ENCODE measurements around the gene FAR1.
A peak's percentile ranks its signal among the peaks of the same experiment; 100 is the strongest.
"Not testable (repeated sequence)": the region's sequence is repeated elsewhere in the genome, so short reads cannot be mapped to it uniquely, and the experiment has no call there.

The FAR1 gene, protein sequence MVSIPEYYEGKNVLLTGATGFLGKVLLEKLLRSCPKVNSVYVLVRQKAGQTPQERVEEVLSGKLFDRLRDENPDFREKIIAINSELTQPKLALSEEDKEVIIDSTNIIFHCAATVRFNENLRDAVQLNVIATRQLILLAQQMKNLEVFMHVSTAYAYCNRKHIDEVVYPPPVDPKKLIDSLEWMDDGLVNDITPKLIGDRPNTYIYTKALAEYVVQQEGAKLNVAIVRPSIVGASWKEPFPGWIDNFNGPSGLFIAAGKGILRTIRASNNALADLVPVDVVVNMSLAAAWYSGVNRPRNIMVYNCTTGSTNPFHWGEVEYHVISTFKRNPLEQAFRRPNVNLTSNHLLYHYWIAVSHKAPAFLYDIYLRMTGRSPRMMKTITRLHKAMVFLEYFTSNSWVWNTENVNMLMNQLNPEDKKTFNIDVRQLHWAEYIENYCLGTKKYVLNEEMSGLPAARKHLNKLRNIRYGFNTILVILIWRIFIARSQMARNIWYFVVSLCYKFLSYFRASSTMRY

DNA sequence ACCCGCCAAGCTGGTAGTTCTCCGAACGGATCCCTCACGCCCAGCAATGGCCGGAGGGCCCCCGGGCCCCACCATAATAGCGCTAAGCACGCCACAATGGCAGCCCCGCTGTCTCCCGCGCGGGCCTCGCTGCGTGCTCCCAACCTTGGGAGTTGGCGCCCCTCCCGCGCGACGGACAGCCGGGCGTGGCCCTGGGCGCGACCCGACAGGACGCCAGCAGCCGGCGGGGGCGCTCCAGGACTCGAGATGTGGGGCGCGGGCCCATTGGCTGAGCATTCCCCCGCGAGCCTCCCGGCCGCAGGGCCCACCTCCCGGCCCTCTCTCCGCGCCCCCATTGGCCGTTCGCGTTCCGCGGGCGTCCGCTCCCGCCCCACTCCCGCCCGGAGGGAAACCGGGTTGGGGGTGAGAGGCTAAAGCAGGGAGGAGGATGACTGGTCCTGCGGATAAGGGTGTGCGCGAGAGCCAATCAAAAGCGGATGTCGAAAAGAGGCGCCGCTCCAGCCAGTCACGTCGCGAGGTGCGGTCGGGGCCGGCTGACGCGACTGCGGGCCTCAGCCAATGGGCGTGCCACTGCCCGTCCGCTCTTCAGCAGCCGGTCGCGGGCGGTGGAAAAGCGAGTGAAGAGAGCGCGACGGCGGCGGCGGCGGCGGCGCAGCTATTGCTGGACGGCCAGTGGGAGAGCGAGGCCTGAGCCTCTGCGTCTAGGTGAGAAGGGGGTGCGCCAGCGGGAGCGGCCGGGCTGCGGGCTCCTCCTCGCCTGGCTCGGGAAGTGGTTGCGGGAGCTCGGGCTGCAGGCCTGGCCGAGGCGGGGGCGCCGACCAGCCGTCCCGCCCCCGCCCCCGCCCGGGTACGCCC, at the start of gene FAR1:
Gene FAR1 (plus strand): TSS at position 567 of the 855 bp plus-strand sequence. CDS start 26,098 bp downstream, outside the sequence.
- Histone ChIP-seq H3K27ac (ENCODE audit: low read length) (no peak within 1 kb of the TSS), H3K4me3 (ENCODE audit: low read length) (peak within 1 kb of the TSS; percentile 99), H3K36me3 (ENCODE audit: insufficient read depth, low read depth, low read length) (no peaks in the 10 kb centered on the region)

DNA sequence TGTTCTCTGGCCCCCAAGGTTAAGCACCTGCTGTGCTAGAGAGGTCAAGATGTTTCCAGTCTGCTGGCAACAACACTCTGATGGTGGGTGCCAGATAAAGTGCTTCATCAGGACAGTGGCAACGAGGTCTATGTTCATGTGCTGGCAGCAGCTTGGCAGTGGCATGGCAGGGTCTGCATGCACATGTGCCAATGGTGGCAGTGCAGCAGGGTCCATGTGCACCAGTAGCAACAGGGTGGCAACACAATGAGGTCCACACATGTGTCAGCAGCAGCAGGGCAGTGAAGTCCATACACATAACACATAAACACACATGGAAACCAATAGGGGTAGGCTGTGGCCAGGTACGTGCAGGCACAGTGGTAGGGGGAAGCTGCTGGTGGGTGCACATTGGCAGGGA, 48.4 kb upstream of the FAR1 start:
- Histone ChIP-seq H3K4me3 (ENCODE audit: low read length) (no peak overlapping the region), H3K4me1 (ENCODE audit: insufficient read depth, low read length) (no peaks in the 10 kb centered on the region), H3K9me3 (ENCODE audit: insufficient read depth, low read depth, low read length) (peaks cover 13% of the 10 kb centered on the region), H3K9ac (ENCODE audit: low read depth, low read length) (no peak overlapping the region), H3K27ac (ENCODE audit: low read length) (no peak overlapping the region), H3K27me3 (ENCODE audit: insufficient read depth, low read length) (no peaks in the 10 kb centered on the region), H3K36me3 (ENCODE audit: insufficient read depth, low read depth, low read length) (no peaks in the 10 kb centered on the region)

More for the DNA sequence above, at the start of gene FAR1:
- peak within 1 kb of the TSS; percentile 86 for H3K9ac ChIP-seq (ENCODE audit: low read depth, low read length)
- peaks cover 8% of the 10 kb centered on the region; the same call in 1 of the 2 replicates for H3K27me3 ChIP-seq (ENCODE audit: insufficient read depth, low read length)
- H3K9me3 ChIP-seq (ENCODE audit: insufficient read depth, low read depth, low read length): no peaks in the 10 kb centered on the region
- H3K4me1 ChIP-seq (ENCODE audit: insufficient read depth, low read length): peaks cover 11% of the 10 kb centered on the region

DNA sequence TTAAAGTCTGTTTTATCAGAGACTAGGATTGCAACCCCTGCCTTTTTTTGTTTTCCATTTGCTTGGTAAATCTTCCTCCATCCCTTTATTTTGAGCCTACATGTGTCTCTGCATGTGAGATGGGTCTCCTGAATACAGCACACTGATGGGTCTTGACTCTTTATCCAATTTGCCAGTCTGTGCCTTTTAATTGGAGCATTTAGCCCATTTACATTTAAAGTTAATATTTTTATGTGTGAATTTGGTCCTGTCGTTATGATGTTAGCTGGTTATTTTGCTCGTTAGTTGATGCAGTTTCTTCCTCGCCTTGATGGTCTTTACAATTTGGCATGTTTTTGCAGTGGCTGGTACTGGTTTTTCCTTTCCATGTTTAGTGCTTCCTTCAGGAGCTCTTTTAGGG, 41.6 kb upstream of the FAR1 start:
- H3K27me3 ChIP-seq (ENCODE audit: insufficient read depth, low read length); H3K4me3 ChIP-seq (ENCODE audit: low read length): not testable (repeated sequence)

DNA sequence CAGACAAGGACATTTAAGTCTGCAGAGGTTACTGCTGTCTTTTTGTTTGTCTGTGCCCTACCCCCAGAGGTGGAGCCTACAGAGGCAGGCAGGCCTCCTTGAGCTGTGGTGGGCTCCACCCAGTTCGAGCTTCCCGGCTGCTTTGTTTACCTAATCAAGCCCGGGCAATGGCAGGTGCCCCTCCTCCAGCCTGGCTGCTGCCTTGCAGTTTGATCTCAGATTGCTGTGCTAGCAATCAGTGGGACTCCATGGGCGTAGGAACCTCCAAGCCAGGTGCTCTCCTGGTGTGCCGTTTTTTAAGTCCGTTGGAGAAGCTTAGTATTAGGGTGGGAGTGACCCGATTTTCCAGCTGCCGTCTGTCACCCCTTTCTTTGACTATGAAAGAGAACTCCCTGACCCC, 39.8 kb upstream of the FAR1 start:
- H3K27me3 ChIP-seq (ENCODE audit: insufficient read depth, low read length); H3K9me3 ChIP-seq (ENCODE audit: insufficient read depth, low read depth, low read length); H3K27ac ChIP-seq (ENCODE audit: low read length); H3K36me3 ChIP-seq (ENCODE audit: insufficient read depth, low read depth, low read length); H3K9ac ChIP-seq (ENCODE audit: low read depth, low read length); H3K4me1 ChIP-seq (ENCODE audit: insufficient read depth, low read length); H3K4me3 ChIP-seq (ENCODE audit: low read length): not testable (repeated sequence)

More for the DNA sequence above, 41.6 kb upstream of the FAR1 start:
- not testable (repeated sequence) for H3K4me1 ChIP-seq (ENCODE audit: insufficient read depth, low read length); H3K9me3 ChIP-seq (ENCODE audit: insufficient read depth, low read depth, low read length); H3K36me3 ChIP-seq (ENCODE audit: insufficient read depth, low read depth, low read length); H3K27ac ChIP-seq (ENCODE audit: low read length); H3K9ac ChIP-seq (ENCODE audit: low read depth, low read length)

DNA sequence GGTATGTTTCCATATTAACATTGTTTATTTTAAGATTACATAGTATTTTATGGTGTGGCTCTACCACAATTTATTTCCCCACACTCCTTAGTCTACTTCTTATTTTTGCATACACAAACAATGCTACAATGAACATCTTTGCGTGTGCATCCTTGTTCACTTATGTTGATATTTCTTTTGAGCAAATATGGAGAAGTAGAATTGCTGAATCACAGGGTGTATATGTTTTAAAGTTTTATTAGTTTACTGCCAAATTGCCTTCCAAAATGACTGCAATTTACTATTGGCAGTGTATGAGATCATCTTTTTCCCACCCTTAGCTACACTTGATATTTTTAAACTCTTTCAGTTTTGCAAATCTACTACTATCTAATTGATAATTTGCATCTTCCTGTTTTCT, 38.7 kb upstream of the FAR1 start:
- no peaks in the 10 kb centered on the region for H3K27me3 ChIP-seq (ENCODE audit: insufficient read depth, low read length)

DNA sequence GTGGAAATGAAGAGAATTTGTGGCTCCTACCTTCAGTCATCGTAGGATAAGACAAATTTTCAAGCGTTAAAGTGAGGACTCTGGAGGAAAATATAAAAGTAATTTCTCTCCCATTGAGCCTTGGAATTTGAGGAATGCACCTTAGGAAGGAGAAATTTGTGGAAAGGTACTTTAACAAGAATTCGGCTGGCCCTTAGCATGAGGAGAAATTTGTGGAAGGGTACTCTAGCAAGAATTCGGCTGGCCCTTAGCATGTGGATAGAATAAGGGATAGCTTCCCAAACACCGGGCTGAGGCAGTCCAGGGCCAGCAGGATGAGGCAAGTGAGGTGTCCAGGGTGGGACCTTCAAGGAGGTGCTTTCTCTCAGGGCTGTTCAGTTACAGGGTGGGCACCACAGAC, 33.2 kb upstream of the FAR1 start:
- no peaks in the 10 kb centered on the region for H3K4me1 ChIP-seq (ENCODE audit: insufficient read depth, low read length)
- H3K9me3 ChIP-seq (ENCODE audit: insufficient read depth, low read depth, low read length): peaks cover 5% of the 10 kb centered on the region
- H3K36me3 ChIP-seq (ENCODE audit: insufficient read depth, low read depth, low read length): no peaks in the 10 kb centered on the region
- H3K4me3 ChIP-seq (ENCODE audit: low read length): no peak overlapping the region
- H3K27ac ChIP-seq (ENCODE audit: low read length): no peak overlapping the region
- H3K27me3 ChIP-seq (ENCODE audit: insufficient read depth, low read length): no peaks in the 10 kb centered on the region
- H3K9ac ChIP-seq (ENCODE audit: low read depth, low read length): no peak overlapping the region

More for the DNA sequence above, 38.7 kb upstream of the FAR1 start:
- Histone ChIP-seq H3K4me3 (ENCODE audit: low read length) (no peak overlapping the region), H3K9me3 (ENCODE audit: insufficient read depth, low read depth, low read length) (peaks cover 9% of the 10 kb centered on the region), H3K36me3 (ENCODE audit: insufficient read depth, low read depth, low read length) (no peaks in the 10 kb centered on the region), H3K4me1 (ENCODE audit: insufficient read depth, low read length) (no peaks in the 10 kb centered on the region), H3K9ac (ENCODE audit: low read depth, low read length) (no peak overlapping the region), H3K27ac (ENCODE audit: low read length) (no peak overlapping the region)

DNA sequence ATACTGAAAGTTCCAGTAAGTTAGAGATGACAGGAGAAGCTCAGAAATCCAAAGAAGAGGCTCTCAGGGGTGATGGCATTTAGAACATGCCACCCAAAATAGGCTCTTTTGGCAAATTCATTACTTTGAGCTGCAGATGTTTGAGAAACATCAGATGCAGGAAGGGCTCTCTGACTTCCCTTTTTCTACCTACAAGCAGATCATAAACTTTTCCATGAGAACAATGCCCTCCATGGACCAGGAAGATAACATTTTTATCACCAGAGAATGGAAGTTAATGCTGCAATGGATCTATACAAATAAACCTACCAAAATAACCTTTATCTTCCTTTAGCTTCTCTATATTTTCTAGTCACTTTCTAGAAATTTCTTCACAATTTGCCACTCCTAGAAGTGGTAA, 32.7 kb upstream of the FAR1 start:
- Histone ChIP-seq H3K9ac (ENCODE audit: low read depth, low read length) (no peak overlapping the region), H3K4me1 (ENCODE audit: insufficient read depth, low read length) (no peaks in the 10 kb centered on the region), H3K27me3 (ENCODE audit: insufficient read depth, low read length) (no peaks in the 10 kb centered on the region), H3K4me3 (ENCODE audit: low read length) (no peak overlapping the region), H3K27ac (ENCODE audit: low read length) (no peak overlapping the region), H3K9me3 (ENCODE audit: insufficient read depth, low read depth, low read length) (peaks cover 2% of the 10 kb centered on the region), H3K36me3 (ENCODE audit: insufficient read depth, low read depth, low read length) (no peaks in the 10 kb centered on the region)

DNA sequence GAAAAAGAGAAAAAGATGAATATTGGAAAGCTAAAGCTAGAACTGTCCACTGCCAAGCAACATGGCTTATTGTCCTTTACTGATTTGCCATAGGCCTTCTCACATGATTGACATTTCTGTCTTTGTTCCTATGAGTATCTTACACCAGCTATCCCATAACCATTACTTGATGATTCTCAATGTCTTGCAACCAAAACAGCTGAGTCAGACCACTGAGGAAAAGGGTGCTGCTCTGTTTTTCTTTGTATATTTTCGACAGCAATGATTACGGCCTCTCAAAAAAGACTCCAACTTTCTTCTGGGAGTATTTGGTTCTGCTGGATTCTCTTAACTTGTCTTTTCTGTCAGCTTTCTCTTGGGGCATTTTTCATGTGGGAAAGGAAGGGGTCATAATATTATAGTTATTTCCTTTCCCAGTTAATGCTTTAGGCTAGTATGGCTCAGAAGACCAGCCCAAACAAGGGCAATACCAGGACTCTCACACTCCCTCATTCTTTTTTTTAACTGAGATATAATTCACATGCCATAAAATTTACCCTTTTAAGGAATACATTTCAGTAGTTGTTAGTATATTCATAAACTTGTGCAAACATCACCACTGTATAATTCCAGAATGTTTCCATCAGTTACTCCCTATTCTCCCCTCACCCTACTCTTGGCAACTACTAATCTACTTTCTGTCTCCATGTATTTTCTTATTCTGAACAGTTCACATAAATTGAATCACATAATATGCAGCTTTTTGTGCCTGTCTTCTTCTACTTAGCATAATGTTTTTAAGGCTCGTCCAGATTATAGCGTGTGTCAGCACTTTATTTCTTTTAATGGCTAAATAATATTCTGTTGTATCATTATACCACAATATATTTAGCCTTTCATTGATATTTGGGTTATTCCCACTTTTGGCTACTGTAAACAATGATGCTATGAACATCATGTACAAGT, 31.1 kb upstream of the FAR1 start:
- Histone ChIP-seq H3K9me3 (ENCODE audit: insufficient read depth, low read depth, low read length) (no peaks in the 10 kb centered on the region), H3K4me1 (ENCODE audit: insufficient read depth, low read length) (no peaks in the 10 kb centered on the region), H3K27me3 (ENCODE audit: insufficient read depth, low read length) (no peaks in the 10 kb centered on the region), H3K9ac (ENCODE audit: low read depth, low read length) (no peak overlapping the region), H3K27ac (ENCODE audit: low read length) (no peak overlapping the region), H3K36me3 (ENCODE audit: insufficient read depth, low read depth, low read length) (no peaks in the 10 kb centered on the region), H3K4me3 (ENCODE audit: low read length) (no peak overlapping the region)

DNA sequence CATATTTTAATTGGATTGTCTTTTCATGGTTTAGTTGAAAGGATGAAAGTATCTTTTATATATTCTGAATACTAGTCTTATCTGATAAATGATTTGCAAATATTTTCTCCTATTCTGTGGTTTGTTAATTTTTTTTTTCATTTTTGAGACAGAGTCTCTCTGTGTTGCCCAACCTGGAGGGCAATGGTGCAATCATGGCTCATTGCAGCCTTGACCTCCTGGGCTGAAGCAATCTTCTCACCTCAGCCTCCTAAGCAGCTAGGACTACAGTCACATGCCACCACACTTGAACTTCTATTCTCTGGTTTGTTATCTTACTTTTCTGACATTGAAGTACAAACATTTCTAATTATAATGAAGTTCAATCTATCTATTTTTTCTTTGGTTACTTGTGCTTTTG, 30.0 kb upstream of the FAR1 start:
- no peaks in the 10 kb centered on the region for H3K9me3 ChIP-seq (ENCODE audit: insufficient read depth, low read depth, low read length)
- no peak overlapping the region for H3K9ac ChIP-seq (ENCODE audit: low read depth, low read length)
- no peak overlapping the region for H3K4me3 ChIP-seq (ENCODE audit: low read length)
- no peaks in the 10 kb centered on the region for H3K27me3 ChIP-seq (ENCODE audit: insufficient read depth, low read length)
- H3K4me1 ChIP-seq (ENCODE audit: insufficient read depth, low read length): no peaks in the 10 kb centered on the region
- H3K36me3 ChIP-seq (ENCODE audit: insufficient read depth, low read depth, low read length): no peaks in the 10 kb centered on the region
- H3K27ac ChIP-seq (ENCODE audit: low read length): no peak overlapping the region

DNA sequence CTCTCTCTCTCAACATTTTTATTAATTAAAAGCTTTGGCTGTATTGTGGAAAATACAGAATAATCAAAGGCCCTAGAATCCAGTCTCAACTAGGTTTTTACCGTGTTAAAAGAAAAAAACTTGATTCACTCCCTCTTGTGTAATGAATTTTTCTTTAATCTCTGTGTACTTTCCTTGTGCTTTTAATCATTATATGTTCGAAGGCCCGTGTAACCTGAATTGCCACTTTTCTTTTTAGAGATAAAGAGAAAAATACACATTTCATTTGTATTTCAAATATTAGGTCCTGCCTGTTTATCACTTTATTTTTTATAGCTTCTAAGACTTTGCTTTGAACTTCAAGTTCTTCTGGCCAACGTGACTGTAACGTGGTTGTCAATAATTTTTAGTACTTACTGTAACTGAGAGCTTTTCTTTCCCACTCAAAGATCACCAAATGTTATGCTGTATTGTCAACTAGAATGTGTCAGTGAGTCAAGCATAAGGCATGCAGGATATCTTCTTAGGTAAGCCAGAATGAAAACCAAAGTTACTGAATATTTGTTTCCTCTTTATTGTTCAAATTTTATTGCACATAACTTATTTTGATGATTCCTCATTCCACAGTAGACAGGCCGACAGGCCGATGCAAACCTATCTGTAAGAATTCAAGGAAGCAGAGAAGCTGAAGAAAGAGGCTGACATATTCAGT, 23.3 kb upstream of the FAR1 start:
- H3K27ac ChIP-seq (ENCODE audit: low read length): no peak overlapping the region
- H3K27me3 ChIP-seq (ENCODE audit: insufficient read depth, low read length): no peaks in the 10 kb centered on the region
- H3K4me3 ChIP-seq (ENCODE audit: low read length): no peak overlapping the region
- no peak overlapping the region for H3K9ac ChIP-seq (ENCODE audit: low read depth, low read length)
- H3K9me3 ChIP-seq (ENCODE audit: insufficient read depth, low read depth, low read length): no peaks in the 10 kb centered on the region
- H3K36me3 ChIP-seq (ENCODE audit: insufficient read depth, low read depth, low read length): no peaks in the 10 kb centered on the region
- H3K4me1 ChIP-seq (ENCODE audit: insufficient read depth, low read length): no peaks in the 10 kb centered on the region

DNA sequence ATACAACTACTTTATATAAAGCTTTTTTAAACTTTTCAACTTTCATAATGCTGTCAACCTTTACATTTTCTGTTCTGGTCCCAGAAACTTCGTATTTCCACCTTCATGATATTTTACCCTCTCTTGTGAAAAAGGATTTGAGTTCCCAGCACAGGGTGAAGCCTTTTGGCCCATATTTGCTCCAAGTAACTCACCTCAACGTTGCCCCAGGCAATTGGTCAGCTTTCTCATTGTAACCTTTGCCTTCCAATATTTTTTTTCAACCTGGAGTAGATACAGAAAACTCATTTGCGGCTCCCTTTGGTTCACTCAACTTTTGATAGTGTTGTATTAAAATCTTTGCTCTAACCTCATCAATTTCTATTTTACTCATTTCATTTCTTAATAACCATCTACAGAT, 21.1 kb upstream of the FAR1 start:
- Histone ChIP-seq H3K27ac (ENCODE audit: low read length) (no peak overlapping the region), H3K36me3 (ENCODE audit: insufficient read depth, low read depth, low read length) (no peaks in the 10 kb centered on the region), H3K4me3 (ENCODE audit: low read length) (no peak overlapping the region), H3K4me1 (ENCODE audit: insufficient read depth, low read length) (no peaks in the 10 kb centered on the region), H3K9me3 (ENCODE audit: insufficient read depth, low read depth, low read length) (no peaks in the 10 kb centered on the region), H3K27me3 (ENCODE audit: insufficient read depth, low read length) (no peaks in the 10 kb centered on the region), H3K9ac (ENCODE audit: low read depth, low read length) (no peak overlapping the region)

All from iPS-20b (cell line).